GM12891 (cell line): ENCODE data around the gene DIS3L2.

Experiments
- POLR2A ChIP-seq: IDR thresholded peaks from 2 replicates; pipeline ENCODE4 v1.6.1; 2011; ENCODE audit warnings: low read depth, low read length, control low read depth
- POLR2AphosphoS5 ChIP-seq: IDR thresholded peaks from 2 replicates; pipeline ENCODE4 v1.6.1; 2011; ENCODE audit warnings: low read depth, low read length, control low read depth

DNA sequence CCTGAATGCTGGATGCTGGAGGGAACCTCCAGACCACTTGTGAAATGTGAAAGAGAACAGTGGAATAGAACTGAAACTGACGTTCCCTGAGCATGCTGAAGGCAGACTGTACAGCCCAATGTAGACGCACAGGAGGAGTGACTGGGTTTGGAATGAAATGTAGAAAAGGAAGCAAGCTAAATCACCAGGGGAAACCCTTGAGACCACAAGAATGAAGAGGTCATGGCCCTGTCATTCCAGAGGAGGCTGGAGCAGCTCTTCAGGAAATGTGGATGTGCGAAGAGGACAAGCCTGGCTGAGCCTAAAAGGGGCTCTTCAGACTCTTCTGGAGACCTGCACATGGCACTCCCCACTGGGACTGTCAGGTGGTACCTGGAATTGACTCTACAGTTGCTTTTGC lies 298.6 kb downstream of the DIS3L2 start:
- TF ChIP-seq POLR2AphosphoS5 (no peak), POLR2A (no peak)
